SHP77 (cell line): Measurements from ENCODE around the gene FSCN2.

Source experiments
- DNase-seq, 2 experiments: peaks; one replicate each; lab custom pipeline; 2025; lab: John Stamatoyannopoulos, UW

The FSCN2 gene

GRCh38 chr17:81513372-81513752, 14.8 kb upstream of the FSCN2 start:
- peak; percentile 68 for DNase-seq

GRCh38 chr17:81513753-81514488, 14.3 kb upstream of the FSCN2 start:
- peak; percentile 75 to 82 for DNase-seq

GRCh38 chr17:81514489-81514738, 13.8 kb upstream of the FSCN2 start:
- DNase-seq: no peak

GRCh38 chr17:81514739-81515529, 13.2 kb upstream of the FSCN2 start:
- peak; percentile 68 to 80 for DNase-seq

DNA sequence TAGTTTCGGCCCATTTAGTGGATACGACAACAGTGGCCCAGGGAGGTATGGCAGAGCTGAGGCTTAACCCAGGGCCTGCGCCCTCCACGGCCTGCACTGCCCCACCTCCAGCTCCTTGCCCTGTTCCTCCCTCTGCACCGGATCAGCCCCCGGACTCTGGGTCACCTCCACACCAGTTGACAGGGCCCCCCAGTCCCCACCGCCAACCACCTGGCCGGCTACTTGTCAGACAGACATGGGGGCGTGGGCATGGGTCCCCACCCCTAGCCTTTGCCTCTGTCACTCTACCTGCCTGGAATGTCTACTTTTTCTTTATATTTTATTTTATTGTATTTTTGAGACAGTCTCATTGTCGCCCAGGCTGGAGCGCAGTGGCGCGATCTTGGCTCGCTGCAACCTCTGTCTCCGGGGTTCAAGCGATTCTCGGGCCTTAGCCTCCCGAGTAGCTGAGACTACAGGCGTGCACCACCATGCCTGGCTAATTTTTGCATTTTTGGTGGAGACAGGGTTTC, 12.6 kb upstream of the FSCN2 start:
- no peak for DNase-seq

DNA sequence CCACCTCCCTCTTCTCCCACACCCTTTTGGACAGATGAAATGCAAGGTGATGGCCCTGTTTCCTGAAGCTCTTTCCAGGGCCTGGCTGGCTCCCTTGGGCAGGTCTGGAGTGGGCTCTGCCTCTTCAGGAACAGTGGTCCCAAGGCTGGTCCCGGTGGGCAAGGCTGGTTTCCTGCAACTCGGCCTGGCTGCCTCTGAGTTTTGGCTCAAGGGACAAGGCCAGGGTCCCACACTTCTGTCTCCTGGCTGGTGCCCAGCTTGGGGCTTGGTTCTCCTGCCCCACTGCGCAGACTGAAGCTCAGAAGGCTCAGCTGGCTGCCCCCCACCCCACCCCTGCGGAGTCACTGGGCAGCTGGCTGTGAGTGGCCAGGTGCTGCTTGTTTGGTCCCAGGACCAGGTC, 11.7 kb upstream of the FSCN2 start:
- DNase-seq: no peak

DNA sequence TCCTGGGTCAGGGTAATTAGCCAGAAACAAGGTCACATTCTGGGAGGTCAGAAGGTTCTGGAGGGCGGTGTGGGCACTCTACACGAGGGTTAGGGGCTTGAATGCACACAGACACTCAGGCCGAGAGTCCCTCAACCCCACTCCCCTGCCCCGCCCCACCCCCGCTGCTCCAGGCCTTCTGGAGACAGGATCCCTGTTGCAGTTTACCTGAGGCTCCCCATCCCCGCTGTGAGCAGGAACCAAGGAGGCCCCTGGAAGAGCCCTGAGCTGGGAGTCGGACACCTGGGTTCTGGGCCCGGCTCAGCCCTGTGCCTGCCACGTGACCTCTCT, 11.2 kb upstream of the FSCN2 start:
- DNase-seq: no peak

DNA sequence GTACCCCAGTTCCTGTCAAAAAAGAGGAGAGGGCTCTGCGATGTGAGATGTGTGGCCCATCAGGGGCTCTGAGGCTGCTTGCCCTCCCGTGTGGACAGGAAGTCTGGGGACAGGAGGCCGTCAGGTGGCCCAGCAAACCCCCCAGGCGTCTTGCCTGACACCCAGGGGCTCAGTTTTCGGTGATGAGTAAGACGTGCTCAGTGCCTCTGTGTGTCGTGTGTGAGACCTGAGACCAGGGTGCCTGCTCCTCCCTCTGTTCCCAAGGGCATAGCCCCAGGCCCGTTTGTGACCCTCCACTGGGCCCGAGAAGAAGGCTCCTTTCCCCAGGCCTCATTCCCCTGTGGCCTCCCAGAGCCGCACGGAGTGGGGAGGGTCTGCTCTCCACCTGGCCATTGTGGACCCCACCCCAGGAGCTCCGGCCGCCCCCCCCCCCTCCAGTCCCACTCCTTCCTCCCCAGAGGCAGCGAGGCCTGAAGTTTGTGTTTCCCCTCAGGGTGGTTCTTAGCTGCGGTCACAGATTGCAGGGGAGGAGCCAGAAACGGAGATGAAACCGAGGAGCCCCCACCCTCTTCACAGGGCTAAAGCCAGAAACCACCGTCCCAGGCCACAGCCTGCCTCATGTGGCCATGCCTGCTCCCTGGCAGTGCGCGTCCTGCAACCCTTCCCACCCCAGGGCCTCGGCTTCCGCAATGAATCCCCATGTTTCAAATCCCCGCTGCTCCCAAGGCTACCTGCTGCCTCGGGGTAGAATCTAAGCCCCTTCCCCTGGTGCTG, 10.7 kb upstream of the FSCN2 start:
- DNase-seq: no peak

- DNase-seq: peak in 1 of 2 experiments; percentile 61
These were observed 9.9 kb upstream of the FSCN2 start for GRCh38 chr17:81518113-81518784.

DNA sequence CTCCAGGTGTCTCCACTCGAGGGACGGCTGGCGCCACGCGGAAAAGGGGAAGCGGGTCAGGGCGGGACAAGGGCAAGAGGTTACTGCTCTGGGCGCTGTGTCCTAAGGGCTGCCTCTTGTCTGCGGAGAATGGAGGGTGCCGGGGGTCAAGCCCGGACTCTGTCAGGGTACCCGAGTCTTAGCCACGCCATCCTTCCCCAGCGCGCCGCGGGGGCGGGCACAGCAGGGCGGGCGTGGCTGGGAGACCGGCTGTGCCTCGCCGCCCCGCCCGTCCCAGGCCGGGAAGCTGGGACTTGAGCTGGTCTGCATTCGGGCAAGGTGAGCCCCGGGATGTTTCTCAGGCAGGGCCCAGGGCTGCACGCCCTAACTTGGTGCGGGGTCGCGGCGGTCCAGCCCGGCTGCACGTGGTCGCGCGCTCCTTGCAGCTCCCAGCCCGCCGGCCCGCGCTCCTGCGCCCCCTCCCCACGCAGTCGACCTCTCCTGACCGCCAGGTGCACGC, 9.3 kb upstream of the FSCN2 start:
- DNase-seq: no peak

GRCh38 chr17:81519284-81520020, 8.7 kb upstream of the FSCN2 start:
- peak in 1 of 2 experiments; percentile 52 for DNase-seq

- no peak for DNase-seq
These were observed 7.9 kb upstream of the FSCN2 start for GRCh38 chr17:81520021-81520901.

GRCh38 chr17:81522491-81523401, 5.4 kb upstream of the FSCN2 start:
- DNase-seq: no peak

- peak; percentile 36 to 69 for DNase-seq
These were observed 4.7 kb upstream of the FSCN2 start for GRCh38 chr17:81523402-81524038.

- no peak for DNase-seq
These were observed 3.9 kb upstream of the FSCN2 start for GRCh38 chr17:81524039-81524864.

- DNase-seq: no peak
These were observed 3.4 kb upstream of the FSCN2 start for GRCh38 chr17:81524865-81525159.

GRCh38 chr17:81526662-81527571, 1.3 kb upstream of the FSCN2 start:
- DNase-seq: no peak
